ENCODE measurements around the gene CACNA1C.

The CACNA1C gene

GRCh38 chr12:2575245-2575644 is 522.5 kb downstream of the CACNA1C start:
- no peak for DNase-seq

- no peak for DNase-seq
These were observed 525.4 kb downstream of the CACNA1C start for GRCh38 chr12:2578211-2578610.

DNA sequence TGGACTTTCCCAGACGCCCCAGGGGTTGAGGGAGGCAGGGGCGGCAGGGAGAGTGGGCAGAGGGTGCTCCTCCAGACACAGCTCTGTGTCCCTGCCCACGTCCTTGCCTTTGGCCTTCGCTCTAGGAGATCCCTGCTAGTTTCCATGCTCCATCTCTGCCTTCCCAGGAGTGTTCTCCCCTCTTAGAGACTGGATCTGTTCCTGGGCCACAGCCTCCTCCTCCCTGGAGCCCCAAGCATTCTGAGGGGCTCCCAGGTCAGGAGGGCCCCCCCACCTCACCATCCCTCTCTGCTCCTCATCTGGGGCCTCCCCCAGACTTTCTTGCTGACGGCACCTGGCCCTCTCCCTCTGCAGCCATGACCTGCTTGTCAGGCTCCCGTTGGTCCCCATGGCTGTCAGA is 526.0 kb downstream of the CACNA1C start:
- no peak for DNase-seq

GRCh38 chr12:2580821-2581220 is 528.0 kb downstream of the CACNA1C start:
- no peak for DNase-seq

- DNase-seq, result no peak
These were observed 528.7 kb downstream of the CACNA1C start for GRCh38 chr12:2581293-2582045.

GRCh38 chr12:2582631-2583030 is 529.8 kb downstream of the CACNA1C start:
- no peak for DNase-seq

DNA sequence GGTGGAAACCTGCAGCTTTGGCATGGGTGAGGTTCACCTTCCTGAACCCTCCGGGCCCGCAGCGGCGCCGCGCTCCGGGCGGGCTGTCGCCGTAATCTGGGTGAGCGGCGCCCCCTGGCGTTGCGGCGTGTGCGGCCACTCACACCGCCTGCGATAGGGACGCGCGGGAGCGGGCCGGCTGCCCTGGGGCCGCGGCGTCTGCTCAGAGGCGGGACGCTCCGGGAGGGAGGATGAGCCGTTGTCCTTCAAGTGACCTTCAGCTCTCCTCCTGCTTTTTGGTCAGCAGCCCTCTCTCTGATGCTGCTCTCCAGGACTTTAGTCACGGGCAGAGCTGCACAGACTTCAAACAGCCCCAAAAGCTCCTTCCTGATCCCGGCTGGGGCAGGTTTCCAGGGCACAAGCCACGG is 530.3 kb downstream of the CACNA1C start:
- DNase-seq, result peak; percentile 42

DNA sequence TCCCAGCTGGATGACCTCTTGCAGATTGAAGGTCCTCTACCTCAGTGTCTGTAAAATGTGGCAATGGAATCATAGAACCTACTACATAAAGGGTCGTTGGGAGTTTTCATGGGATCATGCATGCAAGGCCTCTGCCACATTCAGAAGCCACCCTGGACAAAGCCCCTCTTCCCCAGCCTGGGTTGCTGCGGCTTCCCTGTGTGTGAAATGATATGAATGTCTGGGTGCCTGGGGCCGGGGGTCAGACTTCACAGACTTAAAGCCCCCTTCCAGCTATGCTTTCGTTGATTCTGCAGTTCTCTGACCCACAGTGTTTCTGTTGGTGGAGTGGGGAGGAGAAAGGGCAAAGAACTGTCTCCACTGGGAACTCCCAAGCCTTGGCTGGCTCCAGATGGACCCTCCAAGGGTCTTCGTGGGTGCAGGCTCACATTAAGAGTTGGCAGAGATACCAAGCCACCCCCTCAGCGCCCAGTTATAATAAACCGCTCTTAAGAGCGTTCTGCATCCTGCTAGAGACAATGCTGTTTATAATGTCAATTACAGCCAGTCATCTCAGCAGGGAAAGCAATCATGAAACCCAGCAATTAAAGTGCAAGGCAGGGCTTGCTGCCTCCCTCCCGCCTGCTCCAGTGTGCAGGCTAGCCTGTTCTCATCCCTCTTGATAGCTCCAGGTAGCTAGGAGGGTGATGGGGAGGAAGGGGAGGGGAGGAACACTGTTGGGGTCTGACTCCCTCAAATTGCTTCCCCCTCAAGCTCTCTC is 531.0 kb downstream of the CACNA1C start:
- no peak for DNase-seq

DNA sequence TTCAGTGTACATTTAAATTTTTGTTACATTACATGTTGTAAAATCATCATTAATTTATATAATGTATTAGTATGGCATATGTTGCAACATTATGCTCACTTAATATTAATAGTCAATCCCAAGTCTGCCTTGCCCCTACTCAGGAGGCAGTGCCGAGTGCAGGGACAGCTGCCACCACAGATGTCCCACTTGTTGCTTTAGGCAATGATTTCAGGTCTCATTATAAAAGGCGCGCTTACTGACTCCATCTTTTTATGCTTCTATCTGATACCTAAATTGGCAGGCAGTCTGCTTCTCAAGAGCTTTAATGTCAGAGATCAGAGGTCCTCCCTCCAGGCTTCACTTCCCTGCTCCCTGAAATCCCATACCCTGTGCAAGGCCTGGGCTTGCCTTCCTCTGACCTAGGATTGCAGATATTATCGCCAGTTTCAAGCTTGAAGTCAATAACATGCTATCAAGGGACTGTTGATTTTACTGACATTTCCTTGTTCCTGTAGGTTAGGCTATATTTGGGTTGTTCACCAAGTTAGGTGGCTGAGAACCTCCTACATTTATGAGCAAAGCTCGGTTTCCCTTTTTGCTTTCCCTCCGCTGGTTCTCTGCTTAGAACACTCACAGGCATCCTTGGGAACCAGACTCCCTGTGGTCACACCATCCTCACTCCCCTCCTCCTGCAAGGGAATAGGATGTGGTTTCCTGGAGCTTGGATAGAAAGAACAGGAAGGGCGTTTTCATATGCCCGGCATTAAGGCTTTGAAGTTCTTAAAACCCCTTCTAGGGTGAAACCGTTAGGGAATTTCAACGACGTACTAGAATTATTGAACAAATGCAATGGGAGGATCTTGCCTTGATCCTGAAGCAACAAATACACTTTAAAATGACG is 533.6 kb downstream of the CACNA1C start:
- DNase-seq, result no peak

- DNase-seq, result no peak
These were observed 535.6 kb downstream of the CACNA1C start for GRCh38 chr12:2588345-2588744.

- no peak for DNase-seq
These were observed 536.6 kb downstream of the CACNA1C start for GRCh38 chr12:2589381-2589780.

DNA sequence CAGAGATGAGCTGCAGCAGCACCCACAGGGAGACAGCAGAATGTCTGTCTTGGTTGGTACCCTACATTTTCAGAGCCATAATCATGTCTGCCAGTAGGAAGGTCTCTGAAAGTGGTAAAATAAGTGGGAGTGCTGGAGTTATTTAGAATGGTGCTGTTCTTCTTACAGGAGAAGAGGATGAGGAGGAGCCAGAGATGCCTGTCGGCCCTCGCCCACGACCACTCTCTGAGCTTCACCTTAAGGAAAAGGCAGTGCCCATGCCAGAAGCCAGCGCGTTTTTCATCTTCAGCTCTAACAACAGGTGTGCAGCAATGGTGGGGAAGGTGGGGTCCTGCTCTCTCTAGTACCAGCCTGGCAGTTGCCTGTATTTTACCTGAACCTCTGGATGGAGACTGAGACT is 540.3 kb downstream of the CACNA1C start:
- DNase-seq, result no peak

DNA sequence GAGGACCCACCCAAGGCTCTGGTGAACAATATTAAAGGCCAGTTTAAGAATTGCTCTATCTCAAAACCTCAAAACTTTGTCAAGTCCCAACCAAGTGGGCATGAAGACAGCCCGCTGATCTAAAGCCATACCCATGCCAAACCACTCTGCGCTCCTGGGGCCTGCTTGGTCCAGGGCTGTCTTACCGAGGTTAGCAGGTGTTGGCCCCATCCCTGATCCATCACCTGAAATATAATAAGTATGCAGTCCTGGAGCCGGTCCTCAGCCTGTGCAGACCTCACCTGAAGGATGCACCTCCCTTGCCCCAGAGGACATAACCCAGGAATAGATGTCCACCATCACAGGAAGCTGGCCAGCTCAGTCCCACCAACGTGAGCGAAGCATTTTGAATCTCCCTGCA is 543.7 kb downstream of the CACNA1C start:
- no peak for DNase-seq

- no peak for DNase-seq
These were observed 552.5 kb downstream of the CACNA1C start for GRCh38 chr12:2605301-2605700.

GRCh38 chr12:2606186-2606910 is 553.6 kb downstream of the CACNA1C start:
- DNase-seq, result no peak

GRCh38 chr12:2607881-2608607 is 555.3 kb downstream of the CACNA1C start:
- DNase-seq, result no peak

- DNase-seq, result no peak
These were observed 555.8 kb downstream of the CACNA1C start for GRCh38 chr12:2608608-2608945.

- no peak for DNase-seq
These were observed 556.2 kb downstream of the CACNA1C start for GRCh38 chr12:2609020-2609419.

GRCh38 chr12:2610358-2610757 is 557.6 kb downstream of the CACNA1C start:
- DNase-seq, result no peak

DNA sequence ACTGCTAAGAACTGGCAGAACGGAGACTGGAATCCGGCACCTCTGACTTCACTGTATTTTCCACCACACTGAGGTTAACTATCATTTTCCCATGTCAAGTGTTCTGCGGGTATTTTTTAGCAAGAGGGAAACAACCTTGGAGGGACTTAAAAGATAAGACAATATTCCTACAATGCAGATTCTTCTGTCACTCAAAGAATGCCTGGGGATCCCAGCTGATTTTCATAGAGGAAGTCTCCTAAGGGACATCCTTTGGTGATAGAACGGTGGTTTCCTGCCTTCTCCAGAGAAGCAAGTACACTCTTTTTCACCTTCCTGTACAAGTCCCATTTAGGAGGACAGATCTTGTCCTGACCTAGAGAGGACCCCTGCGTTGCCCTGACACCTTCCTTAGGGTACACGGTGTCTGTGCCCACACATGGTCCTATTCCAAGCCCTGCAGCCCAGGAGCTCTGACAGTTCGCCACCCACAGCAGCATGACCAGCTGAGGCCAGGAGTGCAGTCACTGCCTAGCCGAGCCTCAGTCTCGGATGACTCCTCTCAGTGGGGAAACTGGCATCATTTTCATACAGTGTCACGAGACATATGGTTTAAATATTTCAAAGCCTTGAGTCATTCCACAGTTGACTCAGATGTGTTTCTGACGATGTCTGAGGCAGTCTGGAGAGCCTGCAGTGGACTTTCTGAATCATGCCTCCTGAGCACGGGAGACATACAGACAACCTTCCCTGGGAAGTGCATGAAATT is 560.7 kb downstream of the CACNA1C start:
- DNase-seq, result peak; percentile 26

DNA sequence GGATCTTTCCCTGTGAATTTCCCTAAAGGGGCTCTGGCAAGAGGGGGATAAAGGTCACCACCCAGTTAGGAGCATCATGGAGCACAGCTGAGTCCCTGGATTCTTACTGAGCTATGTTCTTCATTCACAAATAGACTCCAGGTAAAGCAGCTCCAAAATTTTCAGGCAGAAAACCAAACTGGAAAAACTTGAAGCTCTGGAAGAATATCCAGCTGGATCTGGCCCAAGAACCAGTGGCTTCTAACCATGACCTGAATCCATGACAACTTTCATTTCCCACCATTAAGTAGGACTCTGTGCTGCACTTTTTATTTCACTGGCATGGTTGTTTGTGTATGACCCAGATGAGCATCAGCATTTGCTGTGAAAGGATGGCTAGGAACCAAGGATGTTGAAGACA is 561.6 kb downstream of the CACNA1C start:
- no peak for DNase-seq

All from activated naive CD4-positive, alpha-beta T cell treated with Interleukin-2 at 50 U/mL for 16 hours (primary cell).